Neural cell (in vitro differentiated cells): ENCODE data around the gene GRID1. TPM values are rescaled to one million over a fixed set of nuclear protein-coding genes. Genes with fewer than 3 reads are reported as not detected.

Experiments
- H2AFZ ChIP-seq: fragments of 200-600, 300-800 bp; sonication (generic), shearing (Covaris generic); 2 replicates; pipeline ENCODE4 v1.6.0; 2014; ENCODE audit warnings: low read depth, mild to moderate bottlenecking, antibody characterized with exemption, low read length, moderate library complexity
- H3F3A ChIP-seq: fragments of 200-600 bp; shearing (Covaris generic); 2 replicates; pipeline ENCODE4 v1.6.1; 2016; ENCODE audit warnings: mild to moderate bottlenecking, moderate library complexity, mixed read lengths, antibody characterized with exemption, low read length; ENCODE audit not compliant: insufficient read depth, poor library complexity, severe bottlenecking
- H3K27ac ChIP-seq: fragments of 200-600, 300-800 bp; sonication (generic), shearing (Covaris generic); 2 replicates; pipeline ENCODE4 v1.5.1; 2014; ENCODE audit warnings: mild to moderate bottlenecking, low read length, moderate library complexity
- H3K27me3 ChIP-seq: fragments of 300-800, 200-600 bp; sonication (generic), shearing (Covaris generic); 2 replicates; pipeline ENCODE4 v1.6.0; 2014; ENCODE audit warnings: mild to moderate bottlenecking, low read depth, low read length, moderate library complexity; ENCODE audit not compliant: insufficient read depth
- H3K36me3 ChIP-seq: fragments of 300-800, 200-600 bp; sonication (generic), shearing (Covaris generic); 2 replicates; pipeline ENCODE4 v1.5.1; 2014; ENCODE audit warnings: mild to moderate bottlenecking, antibody characterized with exemption, low read length, moderate library complexity; ENCODE audit not compliant: insufficient read depth
- H3K4me2 ChIP-seq: fragments of 300-800, 200-600 bp; sonication (generic), shearing (Covaris generic); 2 replicates; pipeline ENCODE4 v1.6.0; 2014; ENCODE audit warnings: mild to moderate bottlenecking, low read length
- H3K4me3 ChIP-seq: fragments of 300-800, 200-600 bp; sonication (generic), shearing (Covaris generic); 2 replicates; pipeline ENCODE4 v1.5.1; 2014; ENCODE audit warnings: mild to moderate bottlenecking, low read length, moderate library complexity
- H3K79me2 ChIP-seq: fragments of 200-600 bp; shearing (Covaris generic); replicated peaks from 2 replicates; pipeline ENCODE4 v1.6.0; 2014; ENCODE audit warnings: mild to moderate bottlenecking, low read length, moderate library complexity; ENCODE audit not compliant: insufficient read depth
- H3K9ac ChIP-seq: fragments of 300-800, 200-600 bp; sonication (generic), shearing (Covaris generic); 2 replicates; pipeline ENCODE4 v1.6.1; 2016; ENCODE audit warnings: mild to moderate bottlenecking, low read length, mixed read lengths
- H3K9me2 ChIP-seq: fragments of 200-600 bp; shearing (Covaris generic); 2 replicates; pipeline ENCODE4 v1.6.1; 2016; ENCODE audit warnings: mild to moderate bottlenecking, low read length, mixed read lengths; ENCODE audit not compliant: insufficient read depth
- H3K9me3 ChIP-seq: fragments of 200-600, 300-800 bp; sonication (generic), shearing (Covaris generic); 2 replicates; pipeline ENCODE4 v1.6.1; 2016; ENCODE audit warnings: mild to moderate bottlenecking, mixed run types, low read length, moderate library complexity, mixed read lengths
- H4K20me1 ChIP-seq: fragments of 200-600 bp; shearing (Covaris generic); 2 replicates; pipeline ENCODE4 v1.6.1; 2016; ENCODE audit warnings: mild to moderate bottlenecking, mixed run types; ENCODE audit not compliant: insufficient read depth
- CTCF ChIP-seq: fragments of 450-650 bp; IDR thresholded peaks from 2 replicates; pipeline ENCODE4 v1.5.1; 2014; ENCODE audit warnings: antibody characterized with exemption, mild to moderate bottlenecking, moderate library complexity; ENCODE audit not compliant: poor library complexity, severe bottlenecking
- EP300 ChIP-seq: fragments of 450-650 bp; conservative IDR thresholded peaks from 2 replicates; pipeline ENCODE4 v1.6.1; 2014; ENCODE audit warnings: antibody characterized with exemption, mild to moderate bottlenecking, moderate library complexity; ENCODE audit not compliant: poor library complexity, severe bottlenecking
- EZH2 ChIP-seq: fragments of 200-600, 300-800 bp; shearing (Covaris generic), sonication (generic); IDR thresholded peaks from 2 replicates; pipeline ENCODE4 v1.6.1; 2014; ENCODE audit warnings: antibody characterized with exemption, low read length, borderline replicate concordance, mild to moderate bottlenecking; ENCODE audit not compliant: insufficient read depth, poor library complexity, severe bottlenecking
- MXI1 ChIP-seq: fragments of 450-650 bp; conservative IDR thresholded peaks from 2 replicates; pipeline ENCODE4 v1.6.1; 2014; ENCODE audit warnings: antibody characterized with exemption, mild to moderate bottlenecking; ENCODE audit not compliant: poor library complexity, severe bottlenecking
- POLR2AphosphoS5 ChIP-seq: IDR thresholded peaks from 2 replicates; pipeline ENCODE4 v1.6.1; 2012
- RAD21 ChIP-seq: fragments of 450-650 bp; conservative IDR thresholded peaks from 2 replicates; pipeline ENCODE4 v1.6.1; 2014; ENCODE audit warnings: antibody characterized with exemption, mild to moderate bottlenecking, moderate library complexity
- REST ChIP-seq: IDR thresholded peaks from 2 replicates; pipeline ENCODE4 v1.6.1; 2012; ENCODE audit warnings: borderline replicate concordance
- SMC3 ChIP-seq: fragments of 450-650 bp; conservative IDR thresholded peaks from 2 replicates; pipeline ENCODE4 v1.6.1; 2014; ENCODE audit warnings: antibody characterized with exemption, mild to moderate bottlenecking, moderate library complexity; ENCODE audit not compliant: poor library complexity
- TAF1 ChIP-seq: IDR thresholded peaks from 2 replicates; pipeline ENCODE4 v1.6.1; 2012; ENCODE audit warnings: low read depth
- polyA plus RNA-seq: library from polyadenylated mRNA; depleted of rRNA; stranded (reverse); fragments of >200 nt; gene quantifications from 2 replicates; pipeline ENCODE4 v1.2.3, GENCODE V29; 2014

Gene GRID1
- polyA plus RNA-seq, 1 donor from 2014 or later: 7.3 TPM

- TF ChIP-seq TAF1 (no peak), REST (no peak), EZH2 (no peak), EP300 (no peak), CTCF (no peak), SMC3 (no peak), RAD21 (no peak), MXI1 (no peak), POLR2AphosphoS5 (no peak)
- no peak overlapping the region for H3K4me2 ChIP-seq
- no peaks in the 10 kb centered on the region for H3K9me2 ChIP-seq
- no peak overlapping the region for H2AFZ ChIP-seq
- no peaks in the 10 kb centered on the region for H4K20me1 ChIP-seq
- H3F3A ChIP-seq: no peaks in the 10 kb centered on the region
- no peaks in the 10 kb centered on the region for H3K79me2 ChIP-seq
- no peak overlapping the region for H3K9ac ChIP-seq
- H3K36me3 ChIP-seq: no peaks in the 10 kb centered on the region
- H3K9me3 ChIP-seq: no peaks in the 10 kb centered on the region
- H3K4me3 ChIP-seq: no peak overlapping the region
- no peaks in the 10 kb centered on the region for H3K27me3 ChIP-seq
- no peak overlapping the region for H3K27ac ChIP-seq
Measured at GRCh38 chr10:86102031-86102430, 264.6 kb downstream of the GRID1 start.

- Histone ChIP-seq H3K9me3 (no peaks in the 10 kb centered on the region), H3K36me3 (no peaks in the 10 kb centered on the region), H3K9ac (no peak overlapping the region), H3K4me3 (no peak overlapping the region), H4K20me1 (no peaks in the 10 kb centered on the region), H3K79me2 (no peaks in the 10 kb centered on the region), H3K27me3 (no peaks in the 10 kb centered on the region), H3K9me2 (no peaks in the 10 kb centered on the region), H3K4me2 (no peak overlapping the region), H2AFZ (no peak overlapping the region), H3K27ac (no peak overlapping the region), H3F3A (no peaks in the 10 kb centered on the region)
- TF ChIP-seq EP300 (no peak), POLR2AphosphoS5 (no peak), MXI1 (no peak), TAF1 (no peak), CTCF (peak; percentile 20)
Measured at GRCh38 chr10:86100581-86101061, 266.0 kb downstream of the GRID1 start.
